ENCODE measurements around the gene PBX3.

PBX3 gene

GRCh38 chr9:125890826-125891225 lies 143.7 kb downstream of the PBX3 start:
- DNase-seq: no peak
- no peak for TF ChIP-seq GATA1 (IDR thresholded peaks at IDR 0.05; ENCODE audit: low read depth, low read length)
- no peak for TF ChIP-seq POLR2A (IDR thresholded peaks at IDR 0.05; ENCODE audit: low read length)

GRCh38 chr9:125893277-125893676 lies 146.1 kb downstream of the PBX3 start:
- no peak for DNase-seq
- TF ChIP-seq GATA1 (IDR thresholded peaks at IDR 0.05; ENCODE audit: low read depth, low read length) (no peak), POLR2A (IDR thresholded peaks at IDR 0.05; ENCODE audit: low read length) (no peak)

GRCh38 chr9:125894566-125894965 lies 147.4 kb downstream of the PBX3 start:
- no peak for DNase-seq
- TF ChIP-seq POLR2A (IDR thresholded peaks at IDR 0.05; ENCODE audit: low read length) (no peak), GATA1 (IDR thresholded peaks at IDR 0.05; ENCODE audit: low read depth, low read length) (no peak)

DNA sequence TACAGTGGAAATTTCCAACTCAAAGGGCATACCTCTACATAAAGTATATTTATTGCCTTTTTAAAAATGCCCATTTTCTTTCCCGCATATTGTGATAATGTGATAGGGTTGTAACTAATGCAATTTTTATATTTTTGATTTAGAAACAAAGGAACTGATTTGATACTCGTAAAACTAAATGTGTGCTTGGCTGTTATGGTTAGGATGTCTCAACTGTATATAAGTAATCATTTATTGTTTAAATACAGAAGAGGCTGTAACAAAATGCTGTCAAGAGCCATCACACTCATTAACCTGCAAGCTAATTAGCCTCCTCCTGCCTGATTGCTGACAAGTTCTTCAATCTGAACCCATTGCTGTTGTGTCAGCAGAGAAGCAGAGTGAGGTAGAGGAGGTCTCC lies 149.2 kb downstream of the PBX3 start:
- no peak for DNase-seq
- TF ChIP-seq POLR2A (IDR thresholded peaks at IDR 0.05; ENCODE audit: low read length): no peak
- TF ChIP-seq GATA1 (IDR thresholded peaks at IDR 0.05; ENCODE audit: low read depth, low read length): no peak

GRCh38 chr9:125896964-125897363 lies 149.8 kb downstream of the PBX3 start:
- TF ChIP-seq POLR2A (IDR thresholded peaks at IDR 0.05; ENCODE audit: low read length) (no peak), GATA1 (IDR thresholded peaks at IDR 0.05; ENCODE audit: low read depth, low read length) (no peak)
- no peak for DNase-seq

DNA sequence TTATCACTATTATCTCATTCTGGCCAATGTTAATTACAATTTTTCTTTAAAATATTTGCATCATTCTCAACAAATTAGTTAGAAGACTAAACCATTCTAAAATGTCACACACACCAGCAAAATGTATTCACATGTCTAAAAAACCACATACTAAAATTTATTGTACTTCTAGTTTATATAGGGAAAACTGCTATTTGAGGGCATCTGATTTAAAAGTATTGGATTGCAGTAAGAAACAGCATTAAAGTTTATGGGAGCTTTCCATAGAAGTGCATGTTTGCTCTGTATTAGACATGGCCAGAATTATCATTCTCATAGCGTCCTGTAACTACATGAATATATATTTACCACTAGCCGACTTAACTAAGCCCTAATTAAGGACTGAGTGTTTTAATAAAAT lies 150.3 kb downstream of the PBX3 start:
- TF ChIP-seq POLR2A (IDR thresholded peaks at IDR 0.05; ENCODE audit: low read length) (no peak), GATA1 (IDR thresholded peaks at IDR 0.05; ENCODE audit: low read depth, low read length) (no peak)
- DNase-seq: no peak

DNA sequence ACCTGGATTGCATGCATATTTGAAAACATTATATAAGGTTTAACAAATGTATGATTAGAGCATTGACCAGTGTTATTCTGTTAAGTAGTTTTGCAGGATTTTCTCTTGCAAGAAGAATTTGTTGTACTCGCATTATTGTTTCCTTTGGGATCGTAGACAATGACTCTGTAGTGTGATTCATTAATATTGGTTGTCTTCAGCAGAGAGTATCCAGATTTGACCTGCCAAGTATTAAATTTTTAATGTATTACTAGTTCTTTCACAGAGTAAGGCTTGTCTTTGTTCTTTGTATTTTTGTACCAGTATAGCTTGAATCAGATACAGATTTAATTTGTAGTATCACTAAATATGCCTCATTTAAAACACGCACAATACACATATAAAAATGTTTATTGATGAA lies 155.0 kb downstream of the PBX3 start:
- DNase-seq: no peak
- no peak for TF ChIP-seq GATA1 (IDR thresholded peaks at IDR 0.05; ENCODE audit: low read depth, low read length)

DNA sequence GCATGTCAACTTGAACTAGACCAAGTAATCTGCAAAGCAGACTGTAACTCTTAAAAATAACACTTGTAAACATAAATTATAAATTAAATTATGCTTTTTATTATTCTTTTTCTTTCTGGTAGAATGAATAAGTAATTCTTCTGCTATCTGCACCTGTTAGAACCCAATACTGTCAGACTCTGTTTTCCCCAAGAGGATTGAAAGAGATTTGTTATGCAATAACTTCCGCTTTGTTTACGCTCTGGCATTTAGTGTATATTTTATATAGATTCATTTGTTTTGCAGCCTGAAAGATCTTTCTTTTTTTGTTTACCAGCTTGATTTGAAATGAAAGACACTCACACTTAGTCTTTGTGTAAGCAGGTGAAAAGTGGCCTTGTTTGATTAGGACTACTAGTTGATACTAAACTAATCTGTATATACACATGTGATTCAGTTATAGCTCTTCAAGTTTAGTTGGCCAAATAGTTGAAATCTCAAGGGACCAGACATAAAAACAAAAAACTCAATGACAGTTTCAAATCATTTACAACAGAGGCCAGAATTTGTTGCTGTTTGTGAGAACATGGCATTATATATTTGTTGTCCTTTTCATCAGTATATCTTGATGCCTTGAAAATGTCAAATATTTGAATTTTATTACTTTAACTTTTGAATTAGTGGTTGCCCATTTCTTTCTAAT lies 155.8 kb downstream of the PBX3 start:
- no peak for DNase-seq

GRCh38 chr9:125904155-125904851 lies 157.1 kb downstream of the PBX3 start:
- no peak for DNase-seq
- no peak for TF ChIP-seq POLR2A (IDR thresholded peaks at IDR 0.05; ENCODE audit: low read length)
- no peak for TF ChIP-seq GATA1 (IDR thresholded peaks at IDR 0.05; ENCODE audit: low read depth, low read length)

More for the DNA sequence above, 155.8 kb downstream of the PBX3 start:
- no peak for TF ChIP-seq GATA1 (IDR thresholded peaks at IDR 0.05; ENCODE audit: low read depth, low read length)

GRCh38 chr9:125906144-125906543 lies 159.0 kb downstream of the PBX3 start:
- TF ChIP-seq GATA1 (IDR thresholded peaks at IDR 0.05; ENCODE audit: low read depth, low read length): no peak
- DNase-seq: no peak

DNA sequence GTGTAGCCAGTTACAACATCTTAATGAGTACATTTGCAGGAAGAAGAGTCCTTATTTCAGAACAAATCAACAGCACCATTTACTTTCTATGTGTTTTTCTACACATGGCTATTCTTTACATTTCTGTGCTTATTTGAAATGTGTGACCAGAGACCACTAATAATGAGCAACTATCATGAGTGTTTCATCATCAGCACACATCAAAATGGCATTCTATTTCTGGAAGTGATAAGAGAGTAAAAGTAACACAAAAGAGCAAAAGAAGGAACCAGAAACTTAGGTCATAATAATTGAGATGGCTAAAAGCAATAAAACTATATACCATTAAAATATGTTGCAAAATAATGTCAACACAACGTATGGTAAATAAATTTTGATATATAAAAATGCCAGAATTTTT lies 159.7 kb downstream of the PBX3 start:
- no peak for TF ChIP-seq POLR2A (IDR thresholded peaks at IDR 0.05; ENCODE audit: low read length)
- TF ChIP-seq GATA1 (IDR thresholded peaks at IDR 0.05; ENCODE audit: low read depth, low read length): no peak
- DNase-seq: no peak

- TF ChIP-seq GATA1 (IDR thresholded peaks at IDR 0.05; ENCODE audit: low read depth, low read length) (no peak), POLR2A (IDR thresholded peaks at IDR 0.05; ENCODE audit: low read length) (no peak)
- no peak for DNase-seq
These were observed 161.0 kb downstream of the PBX3 start for GRCh38 chr9:125908136-125908535.

GRCh38 chr9:125908966-125909365 lies 161.8 kb downstream of the PBX3 start:
- TF ChIP-seq POLR2A (IDR thresholded peaks at IDR 0.05; ENCODE audit: low read length): no peak
- no peak for TF ChIP-seq GATA1 (IDR thresholded peaks at IDR 0.05; ENCODE audit: low read depth, low read length)
- no peak for DNase-seq

DNA sequence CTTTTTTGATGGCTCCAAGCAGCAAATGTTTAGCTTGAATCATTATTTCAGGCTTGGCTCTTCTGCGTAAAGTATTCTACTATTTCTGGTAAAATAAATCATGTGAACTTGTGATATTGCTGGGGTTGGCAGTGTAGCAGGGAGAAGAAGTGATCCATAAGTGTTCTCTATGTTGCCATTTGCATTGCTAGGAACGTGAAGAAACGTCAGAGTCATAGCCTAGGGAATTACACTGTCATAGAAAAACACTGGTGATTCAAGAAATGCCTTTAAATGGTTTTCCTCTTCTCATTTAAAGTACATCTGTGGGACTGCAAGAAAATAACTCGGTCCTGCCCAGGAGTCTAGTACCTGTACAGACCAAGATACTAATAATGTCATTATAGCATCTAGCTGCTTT lies 162.3 kb downstream of the PBX3 start:
- DNase-seq: no peak
- TF ChIP-seq GATA1 (IDR thresholded peaks at IDR 0.05; ENCODE audit: low read depth, low read length) (no peak), POLR2A (IDR thresholded peaks at IDR 0.05; ENCODE audit: low read length) (no peak)

DNA sequence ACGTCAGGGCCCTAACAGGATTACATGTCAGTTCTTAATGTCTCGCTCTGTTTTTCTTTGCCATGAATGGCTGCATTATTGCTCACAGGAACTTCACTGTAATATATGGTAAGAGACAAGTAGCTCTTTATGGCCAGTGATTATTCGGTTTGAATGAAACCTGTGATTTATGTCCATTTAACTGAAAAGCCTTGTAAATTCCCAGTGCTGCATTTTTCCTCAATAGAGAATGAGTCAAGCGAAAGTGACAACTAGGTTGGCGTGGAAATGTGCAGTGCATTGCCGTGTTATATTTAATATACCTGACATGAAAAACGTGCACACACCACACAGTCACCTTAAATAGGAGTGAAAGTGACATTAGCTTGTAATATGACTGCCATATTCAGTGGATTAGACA lies 163.1 kb downstream of the PBX3 start:
- TF ChIP-seq POLR2A (IDR thresholded peaks at IDR 0.05; ENCODE audit: low read length) (no peak), GATA1 (IDR thresholded peaks at IDR 0.05; ENCODE audit: low read depth, low read length) (no peak)

More for the DNA sequence above, 163.1 kb downstream of the PBX3 start:
- DNase-seq: no peak
